Cerebellar nuclear complex (tissue), 1 donor: ENCODE measurements around the gene SURF1.
"Not testable (repeated sequence)": the region's sequence is repeated elsewhere in the genome, so short reads cannot be mapped to it uniquely, and the experiment has no call there.

Experiments used
- DNase-seq, 2 experiments: peaks; one replicate each; lab custom pipeline; 2025; lab: John Stamatoyannopoulos, UW

Gene SURF1

GRCh38 chr9:133322701-133323100 lies 33.6 kb downstream of the SURF1 start:
- no peak for DNase-seq

DNA sequence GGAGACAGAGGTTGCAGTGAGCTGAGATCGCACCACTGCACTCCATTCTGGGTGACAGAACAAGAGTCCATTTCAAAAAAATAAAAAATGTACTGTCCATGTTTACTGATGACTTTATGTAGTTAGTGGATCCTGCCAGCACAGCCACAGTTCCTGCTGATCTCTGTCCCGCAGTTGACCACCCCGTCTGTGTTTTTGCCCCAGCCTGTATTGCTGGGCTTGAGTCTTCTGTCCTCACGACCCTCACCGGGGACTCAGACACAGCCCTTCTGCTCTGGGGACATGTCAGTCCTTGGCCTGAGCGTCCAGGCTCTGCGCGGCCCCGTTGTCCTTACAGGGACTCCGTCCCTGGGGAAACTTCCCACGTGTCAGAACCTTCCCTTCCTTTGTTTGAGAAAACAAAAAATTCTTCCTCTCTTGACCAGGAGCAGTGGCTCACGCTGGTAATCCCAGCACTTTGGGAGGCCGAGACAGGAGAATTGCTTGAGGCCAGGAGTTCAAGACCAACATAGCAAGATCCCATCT lies 34.8 kb downstream of the SURF1 start:
- no peak for DNase-seq

DNA sequence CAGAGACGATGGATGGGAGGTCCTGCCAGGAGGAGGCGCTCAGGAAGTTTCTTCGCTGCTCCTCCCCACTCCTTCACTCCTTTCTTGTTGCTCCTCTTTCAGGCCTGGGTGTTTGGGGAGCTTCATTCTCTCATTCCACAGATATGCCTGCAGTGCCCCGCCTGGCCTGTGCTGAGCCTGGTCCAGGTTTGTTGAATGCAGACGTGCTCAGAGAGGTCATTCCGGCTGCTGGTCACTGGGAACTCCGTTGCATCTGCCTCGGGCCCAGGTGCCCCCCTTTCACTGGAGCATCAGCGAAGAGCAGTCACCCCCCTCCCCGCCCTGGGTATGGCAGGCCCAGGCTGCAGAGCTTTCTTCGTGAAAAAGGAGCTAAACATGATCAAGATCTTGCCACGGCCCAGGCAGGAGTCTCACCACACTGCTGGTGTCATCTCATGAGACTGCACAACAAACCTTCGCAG lies 35.8 kb downstream of the SURF1 start:
- DNase-seq, result no peak

GRCh38 chr9:133317551-133317950 lies 38.7 kb downstream of the SURF1 start:
- not testable (repeated sequence) for DNase-seq

DNA sequence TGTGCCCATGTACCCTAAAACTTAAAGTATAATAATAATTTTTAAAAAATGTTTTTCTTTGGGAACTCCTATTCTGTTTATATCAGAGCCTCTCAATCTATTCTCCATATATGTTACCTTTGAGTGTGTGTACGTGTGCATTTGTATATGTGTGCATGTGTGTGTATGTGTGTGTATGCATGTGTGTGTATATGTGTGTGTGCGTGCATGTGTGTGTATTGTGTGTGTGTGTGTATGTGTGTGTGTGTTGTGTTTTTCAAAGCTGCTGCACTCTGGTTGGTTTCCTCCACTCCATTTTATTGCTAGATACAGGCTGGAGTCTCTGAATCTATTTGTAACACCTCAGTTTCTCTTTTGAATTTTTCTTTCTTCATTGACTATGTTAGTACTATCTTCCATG lies 40.3 kb downstream of the SURF1 start:
- DNase-seq, result no peak

GRCh38 chr9:133309608-133310007 lies 46.7 kb downstream of the SURF1 start:
- no peak for DNase-seq

DNA sequence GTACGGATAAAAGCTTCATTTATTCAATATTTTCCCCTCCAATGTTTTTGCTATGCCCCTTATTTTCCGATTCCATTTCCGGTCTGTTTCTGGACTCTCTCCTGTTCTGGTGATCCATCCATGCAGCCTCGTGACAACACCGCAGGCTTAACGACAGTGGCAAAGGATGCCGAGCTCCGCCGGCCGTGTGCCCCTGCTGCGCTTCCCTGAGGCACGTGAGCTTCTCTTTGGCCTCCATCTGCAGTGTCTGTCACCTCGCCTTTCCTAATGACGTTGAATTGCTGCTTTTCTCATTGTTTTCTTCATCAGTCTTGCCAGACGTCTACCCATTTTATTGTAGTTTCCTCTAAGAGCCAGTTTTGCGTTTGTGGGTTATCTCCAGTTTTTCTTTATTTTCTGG lies 49.0 kb downstream of the SURF1 start:
- DNase-seq, result no peak

- DNase-seq, result peak in 1 of 2 experiments; percentile 19
Observed at GRCh38 chr9:133306242-133307204, 49.8 kb downstream of the SURF1 start.

DNA sequence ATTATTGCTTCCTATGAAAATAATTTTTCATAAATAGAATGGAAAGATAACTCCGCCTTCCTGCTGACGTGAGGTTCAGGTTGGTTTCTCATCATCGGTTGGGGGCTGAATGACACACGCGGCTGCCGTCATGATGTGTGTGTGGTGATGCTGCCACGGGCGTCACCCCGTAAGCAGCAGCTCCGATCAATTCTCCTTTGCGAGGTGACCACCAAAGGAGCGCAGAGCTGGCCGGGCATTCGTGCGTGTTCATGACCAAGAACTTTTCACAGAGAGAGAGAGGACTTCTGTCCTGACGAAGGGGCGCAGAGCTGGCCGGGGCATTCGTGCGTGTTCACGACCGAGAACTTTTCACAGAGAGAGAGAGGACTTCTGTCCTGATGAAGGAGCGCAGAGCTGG lies 50.6 kb downstream of the SURF1 start:
- DNase-seq, result no peak

- DNase-seq, result no peak
Observed at GRCh38 chr9:133304477-133305377, 51.6 kb downstream of the SURF1 start.

- DNase-seq, result no peak
Observed at GRCh38 chr9:133304158-133304470, 52.2 kb downstream of the SURF1 start.

DNA sequence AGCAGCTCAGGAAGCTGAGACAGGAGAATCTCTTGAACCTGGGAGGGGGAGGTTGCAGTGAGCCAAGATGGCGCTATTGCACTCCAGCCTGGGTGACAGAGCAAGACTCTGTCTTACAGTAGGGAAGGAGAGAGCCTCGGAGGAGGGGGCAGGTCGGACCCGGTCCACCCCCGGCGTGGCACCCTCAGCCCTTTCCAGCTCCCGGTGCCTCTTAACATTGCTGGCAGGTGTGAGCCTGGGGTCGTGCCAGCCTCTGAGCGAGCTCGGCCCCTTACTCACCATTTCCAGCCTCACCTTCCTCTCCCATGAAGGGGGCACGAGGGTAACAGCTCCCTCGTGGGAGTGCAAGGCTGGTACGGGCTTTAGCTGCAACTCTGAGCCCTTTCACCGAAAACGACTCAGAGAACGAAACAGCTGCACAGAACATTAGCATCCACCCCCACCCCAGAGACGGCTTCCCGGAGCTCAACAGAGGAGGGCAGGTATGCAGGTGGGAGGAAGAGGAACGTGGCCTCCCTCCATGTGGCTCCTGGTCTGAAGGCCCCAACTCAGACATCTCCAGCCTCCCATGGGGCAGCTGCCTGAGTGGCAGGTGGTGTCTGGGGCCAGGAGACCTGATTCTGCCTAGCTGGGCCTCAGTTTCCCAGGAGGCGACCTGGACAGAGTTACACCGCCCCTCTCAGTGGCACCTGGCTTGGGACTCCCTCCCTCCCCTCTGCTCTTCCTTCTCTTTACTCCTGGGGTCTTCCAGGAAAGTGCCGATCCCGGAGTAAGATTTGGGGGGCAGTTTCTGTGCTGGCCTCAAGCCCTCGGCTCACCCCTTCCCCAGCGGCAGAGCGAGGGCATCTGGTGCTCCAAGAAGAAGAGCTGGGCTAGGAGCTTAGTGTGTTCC lies 52.8 kb downstream of the SURF1 start:
- DNase-seq, result no peak
